Measurements from ENCODE around the gene NCK2. TPM values are rescaled to one million over a fixed set of nuclear protein-coding genes. Genes with fewer than 3 reads are reported as not detected.
"Not testable (repeated sequence)": the region's sequence is repeated elsewhere in the genome, so short reads cannot be mapped to it uniquely, and the experiment has no call there.

The NCK2 gene
- total RNA-seq, 1 experiment from 2014 or later = 89.7 TPM

- DNase-seq (ENCODE audit: low read depth, low spot score) = no peak
- in situ Hi-C loops (cut with HindIII; ENCODE audit: low pct_unique_long_range_greater_than_20kb, low sequenced_read_pairs) = no loop called here
These were observed 5.1 kb downstream of the NCK2 start for GRCh38 chr2:105749583-105750400.

GRCh38 chr2:105750735-105751134 lies 6.0 kb downstream of the NCK2 start:
- DNase-seq (ENCODE audit: low read depth, low spot score) = no peak

GRCh38 chr2:105751272-105751671 lies 6.6 kb downstream of the NCK2 start:
- no peak for DNase-seq (ENCODE audit: low read depth, low spot score)

More at GRCh38 chr2:105750735-105751134, 6.0 kb downstream of the NCK2 start:
- in situ Hi-C loops (cut with HindIII; ENCODE audit: low pct_unique_long_range_greater_than_20kb, low sequenced_read_pairs) = no loop called here

DNA sequence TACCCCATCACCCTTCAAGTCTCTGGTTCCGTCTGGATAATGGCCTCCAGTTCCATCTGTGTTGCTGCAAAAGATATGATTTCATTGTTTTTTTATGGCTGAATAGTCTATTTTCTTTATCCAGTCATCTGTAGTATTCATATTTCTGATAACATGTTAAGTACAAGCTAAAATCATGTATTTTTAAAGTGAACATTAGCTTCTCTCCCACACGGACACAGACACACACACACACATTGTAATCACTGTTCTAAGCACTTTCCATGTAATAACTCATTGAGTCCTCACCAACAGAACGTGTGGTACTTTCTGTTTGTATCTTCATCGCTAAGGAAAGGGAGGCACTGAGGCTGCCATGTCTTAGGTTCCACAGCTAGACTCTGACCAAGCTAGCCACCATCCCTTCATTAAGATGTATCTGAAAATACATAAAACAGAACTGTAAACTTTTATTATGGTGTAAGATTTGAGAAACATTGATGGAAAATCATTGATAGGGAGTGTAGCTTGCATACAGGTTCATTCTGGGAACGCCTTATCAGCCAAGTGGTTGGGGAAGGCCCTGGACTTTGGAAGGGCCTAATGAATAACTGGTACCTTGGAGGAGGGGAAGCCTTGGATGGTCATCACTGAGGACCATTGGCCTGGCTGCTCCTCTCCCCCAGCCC lies 8.1 kb downstream of the NCK2 start:
- in situ Hi-C loops (cut with HindIII; ENCODE audit: low pct_unique_long_range_greater_than_20kb, low sequenced_read_pairs) = no loop called here
- DNase-seq (ENCODE audit: low read depth, low spot score) = no peak

More at GRCh38 chr2:105751272-105751671, 6.6 kb downstream of the NCK2 start:
- in situ Hi-C loops (cut with HindIII; ENCODE audit: low pct_unique_long_range_greater_than_20kb, low sequenced_read_pairs) = no loop called here

DNA sequence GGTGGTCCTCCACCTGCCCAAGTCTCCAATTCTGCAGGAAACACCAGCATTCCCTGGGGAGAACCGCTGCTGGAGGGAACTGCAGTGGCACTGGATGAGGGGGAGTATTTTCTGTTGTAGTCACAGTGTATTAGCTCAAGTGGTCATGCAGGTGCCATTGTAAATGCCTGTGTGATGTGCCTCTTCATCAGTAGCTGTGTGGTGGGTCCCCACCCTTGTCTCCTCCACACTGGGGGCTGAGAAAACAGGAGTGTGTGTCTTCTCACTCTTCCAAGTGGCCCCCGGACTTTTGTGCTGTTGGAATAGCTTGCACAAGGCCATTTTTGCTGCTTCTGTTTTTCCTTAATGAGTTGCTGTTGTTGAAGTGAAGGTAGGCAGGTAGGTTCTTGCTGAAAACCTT lies 8.7 kb downstream of the NCK2 start:
- in situ Hi-C loops (cut with HindIII; ENCODE audit: low pct_unique_long_range_greater_than_20kb, low sequenced_read_pairs) = no loop called here
- no peak for DNase-seq (ENCODE audit: low read depth, low spot score)

GRCh38 chr2:105754011-105754410 lies 9.3 kb downstream of the NCK2 start:
- in situ Hi-C loops (cut with HindIII; ENCODE audit: low pct_unique_long_range_greater_than_20kb, low sequenced_read_pairs) = no loop called here
- no peak for DNase-seq (ENCODE audit: low read depth, low spot score)

- DNase-seq (ENCODE audit: low read depth, low spot score) = no peak
- in situ Hi-C loops (cut with HindIII; ENCODE audit: low pct_unique_long_range_greater_than_20kb, low sequenced_read_pairs) = no loop called here
These were observed 10.3 kb downstream of the NCK2 start for GRCh38 chr2:105754994-105755393.

DNA sequence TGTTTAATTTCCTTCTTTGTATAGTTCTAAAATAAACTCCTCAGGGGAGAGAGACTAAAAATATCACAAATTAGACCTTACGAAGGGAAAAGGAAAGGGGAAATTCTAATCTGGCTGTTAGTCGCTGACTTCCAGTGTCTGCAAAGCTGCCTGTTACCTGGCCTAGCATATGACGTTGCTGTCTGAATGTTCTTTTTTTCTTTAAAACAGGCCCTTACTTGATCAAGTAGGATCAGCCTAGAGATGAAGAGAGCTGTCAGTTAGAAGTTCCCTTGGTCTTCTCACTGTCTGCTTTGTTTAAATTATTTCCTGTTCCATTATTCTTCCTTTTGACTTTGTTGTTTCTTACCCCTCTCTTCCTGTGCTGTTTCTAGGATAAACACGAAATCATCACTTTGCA lies 11.2 kb downstream of the NCK2 start:
- in situ Hi-C loops (cut with HindIII; ENCODE audit: low pct_unique_long_range_greater_than_20kb, low sequenced_read_pairs) = no loop called here
- DNase-seq (ENCODE audit: low read depth, low spot score) = no peak

DNA sequence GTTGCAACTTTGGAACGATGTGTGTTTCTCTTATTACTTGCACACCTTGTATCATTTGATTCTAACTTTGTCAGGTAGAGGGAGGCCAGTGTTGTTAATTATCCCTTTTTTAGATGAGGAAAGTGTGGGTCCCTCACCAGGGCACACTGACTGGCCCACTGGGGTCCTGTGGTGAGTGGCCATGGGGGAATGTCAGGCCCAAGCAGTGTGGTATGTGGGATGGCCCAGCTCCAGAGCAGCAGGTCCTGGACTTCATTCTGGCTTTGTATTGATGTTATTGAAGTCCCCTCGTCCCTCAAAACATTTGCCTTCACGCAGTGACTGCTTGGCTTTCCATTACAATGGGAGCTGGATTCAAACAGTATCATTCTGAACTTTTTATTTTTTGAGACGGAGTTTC lies 11.7 kb downstream of the NCK2 start:
- DNase-seq (ENCODE audit: low read depth, low spot score) = no peak
- in situ Hi-C loops (cut with HindIII; ENCODE audit: low pct_unique_long_range_greater_than_20kb, low sequenced_read_pairs) = no loop called here

GRCh38 chr2:105756865-105757264 lies 12.2 kb downstream of the NCK2 start:
- in situ Hi-C loops (cut with HindIII; ENCODE audit: low pct_unique_long_range_greater_than_20kb, low sequenced_read_pairs); DNase-seq (ENCODE audit: low read depth, low spot score): not testable (repeated sequence)

GRCh38 chr2:105757433-105757832 lies 12.7 kb downstream of the NCK2 start:
- in situ Hi-C loops (cut with HindIII; ENCODE audit: low pct_unique_long_range_greater_than_20kb, low sequenced_read_pairs) = no loop called here
- DNase-seq (ENCODE audit: low read depth, low spot score) = no peak

GRCh38 chr2:105760191-105760590 lies 15.5 kb downstream of the NCK2 start:
- DNase-seq (ENCODE audit: low read depth, low spot score) = no peak
- in situ Hi-C loops (cut with HindIII; ENCODE audit: low pct_unique_long_range_greater_than_20kb, low sequenced_read_pairs) = no loop called here

- in situ Hi-C loops (cut with HindIII; ENCODE audit: low pct_unique_long_range_greater_than_20kb, low sequenced_read_pairs) = no loop called here
- no peak for DNase-seq (ENCODE audit: low read depth, low spot score)
These were observed 16.1 kb downstream of the NCK2 start for GRCh38 chr2:105760639-105761337.

DNA sequence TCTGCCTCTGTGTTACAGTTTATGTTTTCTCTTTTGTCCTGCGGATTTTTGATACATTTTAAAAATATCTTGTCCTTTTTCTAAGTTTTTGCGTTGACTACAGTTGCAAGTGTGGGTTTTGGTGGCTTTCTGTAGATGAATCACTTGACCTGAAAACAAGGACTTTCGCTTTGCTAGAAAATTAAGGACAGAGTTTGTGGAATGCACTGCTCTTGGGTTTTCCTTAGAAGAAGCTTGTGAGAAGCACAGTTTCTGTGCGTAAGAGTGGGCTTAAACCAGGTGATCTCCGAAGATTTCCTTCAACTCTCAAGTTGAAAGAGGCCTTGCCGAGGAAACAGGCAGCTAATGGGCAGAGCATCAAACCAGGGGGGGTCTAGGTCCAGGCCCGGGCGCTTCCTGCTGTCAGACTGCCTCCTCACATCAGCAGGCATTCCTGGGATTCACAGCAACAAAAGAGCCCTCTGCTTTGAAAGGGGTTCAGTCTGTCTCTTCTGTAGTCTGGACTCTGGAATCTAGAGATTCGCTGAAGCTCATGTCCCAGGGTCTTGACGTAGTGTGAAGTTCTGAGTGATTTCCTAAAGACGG lies 17.3 kb downstream of the NCK2 start:
- in situ Hi-C loops (cut with HindIII; ENCODE audit: low pct_unique_long_range_greater_than_20kb, low sequenced_read_pairs) = no loop called here
- no peak for DNase-seq (ENCODE audit: low read depth, low spot score)

- no peak for DNase-seq (ENCODE audit: low read depth, low spot score)
- in situ Hi-C loops (cut with HindIII; ENCODE audit: low pct_unique_long_range_greater_than_20kb, low sequenced_read_pairs) = no loop called here
These were observed 18.4 kb downstream of the NCK2 start for GRCh38 chr2:105763076-105763475.

DNA sequence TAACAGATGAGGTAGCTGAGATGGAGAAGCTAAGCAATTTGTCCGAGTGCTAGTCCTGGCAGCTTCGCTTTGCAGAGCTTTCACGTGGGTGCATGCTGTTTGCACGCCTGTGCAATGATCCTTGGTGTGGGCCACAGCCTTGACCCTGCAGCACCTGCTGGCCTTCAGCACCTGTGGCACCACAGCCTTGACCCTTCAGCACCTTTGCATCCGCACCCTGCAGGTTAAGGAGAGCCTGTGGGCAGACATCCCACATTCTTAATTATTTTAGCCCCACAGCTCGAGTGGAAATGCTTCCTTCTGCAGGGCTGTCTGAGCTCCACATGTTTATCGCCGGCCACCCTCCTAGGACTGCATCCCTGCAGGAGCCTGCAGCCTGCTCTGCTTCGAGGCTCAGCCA lies 19.3 kb downstream of the NCK2 start:
- in situ Hi-C loops (cut with HindIII; ENCODE audit: low pct_unique_long_range_greater_than_20kb, low sequenced_read_pairs) = no loop called here
- DNase-seq (ENCODE audit: low read depth, low spot score) = no peak

DNA sequence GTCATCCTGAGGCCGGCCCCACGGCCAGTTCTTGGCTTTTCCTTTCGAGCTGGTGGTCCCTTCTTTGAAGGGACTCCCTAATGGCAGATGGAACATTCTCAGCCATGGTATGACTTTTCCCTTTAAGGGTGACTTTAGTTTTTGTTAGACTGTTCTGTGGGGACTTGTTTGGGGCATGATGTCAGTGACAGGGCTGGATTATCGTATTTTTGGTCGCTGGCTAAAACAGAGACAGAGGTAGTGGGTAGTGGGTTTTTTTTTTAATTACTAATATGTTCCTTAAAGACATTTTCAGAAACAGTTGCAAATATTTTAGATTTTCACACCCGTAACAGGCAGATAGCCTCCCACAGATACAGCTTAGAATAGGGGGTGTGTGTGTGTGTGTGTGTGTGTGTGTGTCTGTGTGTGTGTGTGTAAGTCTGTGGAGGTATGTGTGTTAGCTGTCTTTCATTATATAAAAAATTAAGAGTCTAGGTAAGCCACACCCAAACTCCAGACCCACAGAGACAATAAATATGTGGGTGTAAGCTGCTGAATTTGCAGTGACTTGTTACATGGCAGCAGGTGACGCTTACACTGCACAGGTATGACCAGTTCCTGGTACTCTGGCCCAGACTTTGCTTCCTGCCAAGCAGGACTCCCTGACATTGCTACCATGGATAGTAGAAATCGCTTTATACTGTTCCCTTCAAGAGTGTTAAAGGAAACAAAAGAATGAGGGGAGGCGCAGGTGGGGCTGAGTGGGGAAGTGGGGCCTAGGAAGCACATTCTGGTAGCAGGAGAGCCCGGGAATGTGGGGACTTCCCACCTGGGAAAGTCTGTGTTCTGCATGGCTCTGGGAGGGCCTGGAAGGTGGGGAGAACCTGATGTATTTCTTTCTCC lies 20.9 kb downstream of the NCK2 start:
- DNase-seq (ENCODE audit: low read depth, low spot score) = no peak
- in situ Hi-C loops (cut with HindIII; ENCODE audit: low pct_unique_long_range_greater_than_20kb, low sequenced_read_pairs) = no loop called here
